Measurements from ENCODE around the gene PTPRM.

- TF ChIP-seq CTCF (IDR thresholded peaks at IDR 0.05; ENCODE audit: borderline replicate concordance, extremely low read depth, low read length, poor library complexity, severe bottlenecking) (no peak), EZH2 (IDR thresholded peaks at IDR 0.05; ENCODE audit: borderline replicate concordance, low read depth, low read length, severe bottlenecking) (no peak)
These were observed 654.3 kb downstream of the PTPRM start for GRCh38 chr18:8221452-8221851.

Data from DND-41 (cell line).